ENCODE results near the gene NKX1-2.

Gene NKX1-2

GRCh38 chr10:124476043-124476725 is 26.3 kb upstream of the NKX1-2 start:
- TF ChIP-seq CTCF (IDR thresholded peaks at IDR 0.05; ENCODE audit: borderline replicate concordance, insufficient read depth, low read depth, low read length) = no peak
- no peak overlapping the region for H3K4me3 ChIP-seq (ENCODE audit: low read depth, low read length)

DNA sequence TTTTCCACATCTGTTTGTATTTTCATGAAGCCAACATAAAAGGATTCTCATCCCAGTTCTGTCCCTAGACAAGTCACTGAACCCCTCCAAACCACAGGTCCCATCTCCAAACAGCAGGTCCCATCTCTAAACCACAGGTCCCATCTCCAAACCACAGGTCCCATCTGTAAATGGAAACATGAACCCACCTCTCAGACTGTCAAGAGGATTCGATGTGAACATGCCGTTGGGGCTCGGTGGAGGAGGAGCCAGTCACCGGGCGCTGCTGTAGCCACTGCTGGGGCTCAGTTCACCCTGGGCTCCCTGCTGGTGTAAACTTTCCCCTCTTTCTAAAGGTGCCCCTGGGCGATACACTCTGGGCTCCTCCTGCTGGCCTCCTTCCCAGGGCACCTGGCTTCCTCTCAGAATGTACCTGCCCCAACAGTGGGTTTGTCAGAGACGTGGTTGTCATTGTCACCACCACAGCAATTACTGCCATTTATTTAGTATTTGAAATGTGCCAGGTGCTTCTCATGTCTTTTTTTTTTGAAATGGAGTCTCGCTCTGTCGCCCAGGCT is 24.8 kb upstream of the NKX1-2 start:
- H3K4me3 ChIP-seq (ENCODE audit: low read depth, low read length) = no peak overlapping the region
- no peak for TF ChIP-seq CTCF (IDR thresholded peaks at IDR 0.05; ENCODE audit: borderline replicate concordance, insufficient read depth, low read depth, low read length)

- H3K4me3 ChIP-seq (ENCODE audit: low read depth, low read length) = no peak overlapping the region
- no peak for TF ChIP-seq CTCF (IDR thresholded peaks at IDR 0.05; ENCODE audit: borderline replicate concordance, insufficient read depth, low read depth, low read length)
Measured at GRCh38 chr10:124473070-124473469, 23.2 kb upstream of the NKX1-2 start.

GRCh38 chr10:124472071-124472470 is 22.2 kb upstream of the NKX1-2 start:
- H3K4me3 ChIP-seq (ENCODE audit: low read depth, low read length) = no peak overlapping the region
- no peak for TF ChIP-seq CTCF (IDR thresholded peaks at IDR 0.05; ENCODE audit: borderline replicate concordance, insufficient read depth, low read depth, low read length)

DNA sequence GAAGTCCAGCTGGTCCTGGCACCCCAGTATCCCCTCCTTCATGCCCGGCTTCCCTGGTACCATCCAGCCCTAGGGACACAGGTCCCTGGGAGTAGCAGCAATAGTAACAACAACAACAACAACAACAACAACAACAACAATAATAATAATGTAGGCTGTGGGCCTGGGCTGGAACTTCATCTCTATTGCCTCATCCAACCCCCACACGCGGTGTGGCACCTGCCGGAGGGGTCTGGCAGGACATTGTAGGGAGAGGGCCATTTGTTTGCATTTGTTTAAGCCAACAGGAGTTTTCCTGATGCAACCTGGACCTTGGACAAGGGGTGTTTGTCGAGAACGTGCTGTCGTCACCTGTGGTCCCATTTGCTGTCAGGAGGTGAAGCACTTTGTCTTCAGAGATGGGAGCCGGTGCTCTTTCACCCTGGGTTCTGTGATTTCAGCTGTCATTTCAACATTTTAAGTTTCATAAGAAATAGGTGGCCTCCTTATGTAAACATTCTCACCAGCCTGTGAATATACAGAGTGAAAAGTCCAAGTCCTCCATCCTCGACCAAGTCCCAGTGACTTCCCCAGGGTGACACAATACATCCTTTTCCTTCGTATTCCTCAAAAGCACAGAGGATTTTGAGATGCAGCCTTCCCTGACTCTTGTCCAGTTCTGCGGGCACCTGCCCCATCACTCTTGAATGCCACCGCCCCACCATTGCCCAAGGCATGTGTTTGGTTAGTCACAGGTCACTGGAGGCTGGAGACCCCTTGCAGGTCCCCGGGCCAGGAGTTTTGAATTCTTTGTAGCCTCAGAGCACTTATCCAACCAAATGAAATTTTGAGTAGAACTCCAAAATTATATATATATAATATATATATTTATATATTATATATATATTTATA is 21.0 kb upstream of the NKX1-2 start:
- H3K4me3 ChIP-seq (ENCODE audit: low read depth, low read length) = no peak overlapping the region
- no peak for TF ChIP-seq CTCF (IDR thresholded peaks at IDR 0.05; ENCODE audit: borderline replicate concordance, insufficient read depth, low read depth, low read length)

GRCh38 chr10:124469956-124470484 is 20.2 kb upstream of the NKX1-2 start:
- H3K4me3 ChIP-seq (ENCODE audit: low read depth, low read length) = no peak overlapping the region
- no peak for TF ChIP-seq CTCF (IDR thresholded peaks at IDR 0.05; ENCODE audit: borderline replicate concordance, insufficient read depth, low read depth, low read length)
